ENCODE data around the gene ABCB11. TPM values are rescaled to one million over a fixed set of nuclear protein-coding genes. Genes with fewer than 3 reads are reported as not detected.

ABCB11 gene
- total RNA-seq, 1 donor from 2014 or later: 0.05 TPM

DNA sequence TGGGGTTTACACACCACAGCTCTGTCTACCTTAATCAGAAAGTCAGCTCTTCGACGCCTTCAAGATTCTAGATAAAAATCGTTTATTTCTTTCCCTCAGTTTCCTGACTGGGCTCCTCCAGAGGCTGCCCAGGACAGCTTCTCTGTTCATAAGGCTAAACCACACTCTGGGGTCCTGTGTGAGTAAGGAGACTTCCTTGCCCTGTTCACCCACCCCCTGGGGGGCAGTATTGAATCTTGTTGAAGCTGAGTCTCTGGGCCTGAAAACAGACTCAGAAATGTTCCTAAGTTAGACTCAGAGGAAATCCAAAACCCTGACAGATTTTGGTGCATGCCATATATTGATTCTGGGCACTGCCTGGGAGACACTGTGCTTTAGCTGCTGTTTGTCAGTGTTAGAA, 87.1 kb downstream of the ABCB11 start:
- no peaks in the 10 kb centered on the region for H3K4me1 ChIP-seq
- no peak for DNase-seq
- intact Hi-C loops (cut with micrococcal nuclease): no loop called here
- no peaks in the 10 kb centered on the region for H3K9me3 ChIP-seq (replicated peaks)
- H3K4me3 ChIP-seq: no peak overlapping the region
- H3K36me3 ChIP-seq: no peaks in the 10 kb centered on the region
- no peak overlapping the region for H3K27ac ChIP-seq (replicated peaks)
- peaks cover 7% of the 10 kb centered on the region for H3K27me3 ChIP-seq (ENCODE audit: low read depth)
- TF ChIP-seq CTCF (IDR thresholded peaks at IDR 0.05; ENCODE audit: borderline replicate concordance): no peak

GRCh38 chr2:168941297-168941696, 89.8 kb downstream of the ABCB11 start:
- Histone ChIP-seq H3K9me3 (replicated peaks) (no peaks in the 10 kb centered on the region), H3K4me3 (no peak overlapping the region), H3K27ac (replicated peaks) (no peak overlapping the region), H3K4me1 (no peaks in the 10 kb centered on the region), H3K27me3 (ENCODE audit: low read depth) (peaks cover 7% of the 10 kb centered on the region), H3K36me3 (no peaks in the 10 kb centered on the region)
- no peak for DNase-seq
- intact Hi-C loops (cut with micrococcal nuclease): no loop called here
- TF ChIP-seq CTCF (IDR thresholded peaks at IDR 0.05; ENCODE audit: borderline replicate concordance): no peak

- H3K27ac ChIP-seq (replicated peaks): no peak overlapping the region
- H3K4me3 ChIP-seq: no peak overlapping the region
- peaks cover 7% of the 10 kb centered on the region for H3K27me3 ChIP-seq (ENCODE audit: low read depth)
- H3K9me3 ChIP-seq (replicated peaks): no peaks in the 10 kb centered on the region
- TF ChIP-seq CTCF (IDR thresholded peaks at IDR 0.05; ENCODE audit: borderline replicate concordance): no peak
- H3K4me1 ChIP-seq: no peaks in the 10 kb centered on the region
- intact Hi-C loops (cut with micrococcal nuclease): no loop called here
- no peaks in the 10 kb centered on the region for H3K36me3 ChIP-seq
- no peak for DNase-seq
These were observed 91.2 kb downstream of the ABCB11 start for GRCh38 chr2:168939918-168940317.

DNA sequence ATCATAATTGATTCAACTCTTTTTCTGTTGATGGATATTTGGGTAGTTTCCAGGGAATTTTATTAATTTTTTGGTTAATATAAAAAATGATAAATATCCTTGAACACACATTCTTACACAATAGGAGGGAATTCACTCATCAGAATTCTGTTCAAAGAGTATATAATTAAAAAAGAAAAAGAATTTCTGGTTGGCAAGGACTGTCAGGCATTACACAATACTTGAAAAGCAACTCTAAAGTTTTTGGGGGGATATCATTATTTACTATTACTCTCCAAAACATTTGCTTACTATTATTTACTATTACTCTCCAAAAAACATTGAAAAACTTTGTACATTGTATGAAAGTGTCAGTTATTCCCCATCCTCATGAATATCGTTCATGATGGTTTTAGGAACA, 92.1 kb downstream of the ABCB11 start:
- Histone ChIP-seq H3K27me3 (ENCODE audit: low read depth) (peaks cover 1% of the 10 kb centered on the region), H3K4me3 (no peak overlapping the region), H3K9me3 (replicated peaks) (no peaks in the 10 kb centered on the region), H3K36me3 (no peaks in the 10 kb centered on the region), H3K27ac (replicated peaks) (no peak overlapping the region), H3K4me1 (no peaks in the 10 kb centered on the region)
- intact Hi-C loops (cut with micrococcal nuclease): no loop called here
- TF ChIP-seq CTCF (IDR thresholded peaks at IDR 0.05; ENCODE audit: borderline replicate concordance): no peak
- DNase-seq: no peak

DNA sequence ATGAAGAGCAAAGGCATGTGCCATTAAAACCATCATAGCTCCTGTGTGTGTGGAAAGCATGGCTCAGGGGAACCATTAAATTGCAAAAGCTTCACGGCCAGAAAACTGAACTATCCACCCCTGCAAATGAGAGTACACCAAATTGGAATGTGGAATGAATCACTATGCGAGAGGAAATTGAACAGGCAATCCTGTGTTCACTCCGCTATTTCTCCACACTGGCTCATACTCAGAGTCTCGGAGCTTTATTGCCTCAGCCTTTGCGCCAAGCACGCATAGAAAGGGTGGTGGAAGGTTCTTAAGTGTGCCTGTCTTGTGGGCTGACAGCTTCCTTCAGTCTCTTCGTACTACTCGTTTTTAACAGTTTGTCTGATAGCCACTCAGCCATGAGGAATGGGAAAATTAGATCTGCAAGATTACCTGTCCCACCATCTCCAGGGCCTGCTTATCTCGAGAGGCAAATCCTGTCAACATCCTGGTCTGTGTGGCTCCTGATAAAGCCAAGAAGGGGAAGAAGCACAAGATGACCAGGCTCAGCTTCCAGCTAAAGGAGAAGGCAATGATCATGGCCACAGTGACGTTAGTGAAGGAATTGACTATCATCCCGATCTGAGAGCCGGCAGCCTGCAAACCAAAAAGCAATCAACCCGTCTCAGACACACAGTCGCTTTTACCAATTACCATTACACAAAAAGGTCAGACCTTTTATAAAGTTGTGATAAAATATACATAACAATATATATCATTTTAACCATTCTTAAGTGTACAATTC, 95.1 kb downstream of the ABCB11 start:
- no peak overlapping the region for H3K4me3 ChIP-seq
- no peaks in the 10 kb centered on the region for H3K4me1 ChIP-seq
- H3K27me3 ChIP-seq (ENCODE audit: low read depth): peaks cover 5% of the 10 kb centered on the region
- H3K36me3 ChIP-seq: no peaks in the 10 kb centered on the region
- intact Hi-C loops (cut with micrococcal nuclease): no loop called here
- no peaks in the 10 kb centered on the region for H3K9me3 ChIP-seq (replicated peaks)
- DNase-seq: no peak
- no peak for TF ChIP-seq CTCF (IDR thresholded peaks at IDR 0.05; ENCODE audit: borderline replicate concordance)
- H3K27ac ChIP-seq (replicated peaks): no peak overlapping the region
